Neural progenitor cell (in vitro differentiated cells): ENCODE measurements around the gene ZFYVE9.

Experiments
- EZH2phosphoT487 ChIP-seq: fragments of 200-600 bp; sonication (generic); IDR thresholded peaks from 2 replicates; pipeline ENCODE4 v1.6.1; 2017; ENCODE audit warnings: antibody characterized with exemption
- TF ChIP-seq, protein P1 (sequence below): fragments of 200-600 bp; sonication (generic); IDR thresholded peaks from 2 replicates; pipeline ENCODE4 v1.5.1; 2017; ENCODE audit warnings: antibody characterized with exemption, mild to moderate bottlenecking

DNA sequence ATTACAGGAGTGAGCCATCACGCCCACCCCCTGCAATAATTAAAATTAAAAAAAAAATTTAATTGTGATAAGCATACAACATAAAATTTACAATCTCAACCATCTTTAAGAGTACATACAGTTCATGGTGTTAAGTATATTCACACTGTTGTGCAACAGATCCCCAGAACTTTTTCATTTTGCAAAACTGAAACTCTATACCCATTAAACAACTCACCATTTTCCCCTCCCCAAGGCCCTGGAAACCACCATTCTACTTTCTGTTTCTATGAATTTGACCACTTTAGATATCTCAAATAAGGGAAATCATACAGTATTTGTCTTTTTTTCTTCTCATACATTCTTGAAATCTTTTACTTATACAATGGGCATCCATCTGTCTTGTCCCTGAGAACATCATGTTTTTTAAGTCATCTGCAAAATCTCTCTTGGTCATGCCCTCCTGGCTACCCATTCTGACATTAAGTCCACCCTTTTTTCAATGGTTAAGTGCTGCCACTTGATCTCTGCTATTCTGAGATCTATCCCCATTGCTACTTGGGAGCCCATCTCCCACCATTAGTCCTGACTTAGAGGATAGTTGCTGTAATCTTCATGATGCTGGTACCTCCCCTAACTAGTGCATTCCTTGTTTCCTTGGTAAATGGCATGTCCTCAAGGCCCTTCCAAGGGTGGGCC, 39.4 kb upstream of the ZFYVE9 start:
- TF ChIP-seq, protein P1, sequence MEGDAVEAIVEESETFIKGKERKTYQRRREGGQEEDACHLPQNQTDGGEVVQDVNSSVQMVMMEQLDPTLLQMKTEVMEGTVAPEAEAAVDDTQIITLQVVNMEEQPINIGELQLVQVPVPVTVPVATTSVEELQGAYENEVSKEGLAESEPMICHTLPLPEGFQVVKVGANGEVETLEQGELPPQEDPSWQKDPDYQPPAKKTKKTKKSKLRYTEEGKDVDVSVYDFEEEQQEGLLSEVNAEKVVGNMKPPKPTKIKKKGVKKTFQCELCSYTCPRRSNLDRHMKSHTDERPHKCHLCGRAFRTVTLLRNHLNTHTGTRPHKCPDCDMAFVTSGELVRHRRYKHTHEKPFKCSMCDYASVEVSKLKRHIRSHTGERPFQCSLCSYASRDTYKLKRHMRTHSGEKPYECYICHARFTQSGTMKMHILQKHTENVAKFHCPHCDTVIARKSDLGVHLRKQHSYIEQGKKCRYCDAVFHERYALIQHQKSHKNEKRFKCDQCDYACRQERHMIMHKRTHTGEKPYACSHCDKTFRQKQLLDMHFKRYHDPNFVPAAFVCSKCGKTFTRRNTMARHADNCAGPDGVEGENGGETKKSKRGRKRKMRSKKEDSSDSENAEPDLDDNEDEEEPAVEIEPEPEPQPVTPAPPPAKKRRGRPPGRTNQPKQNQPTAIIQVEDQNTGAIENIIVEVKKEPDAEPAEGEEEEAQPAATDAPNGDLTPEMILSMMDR = no peak
- TF ChIP-seq EZH2phosphoT487 = no peak
